GM11168 (cell line): ENCODE data around the gene RBMX.
"Not testable (repeated sequence)": the region's sequence is repeated elsewhere in the genome, so short reads cannot be mapped to it uniquely, and the experiment has no call there.

Experiments used
- in situ Hi-C: fragments of 300-500 bp; cut with MboI; formaldehyde crosslinking; loops from one replicate; pipeline ENCODE4 v1.12.0; 2022; ENCODE audit warnings: low sequenced_read_pairs; ENCODE audit not compliant: unreplicated experiment

The RBMX gene

DNA sequence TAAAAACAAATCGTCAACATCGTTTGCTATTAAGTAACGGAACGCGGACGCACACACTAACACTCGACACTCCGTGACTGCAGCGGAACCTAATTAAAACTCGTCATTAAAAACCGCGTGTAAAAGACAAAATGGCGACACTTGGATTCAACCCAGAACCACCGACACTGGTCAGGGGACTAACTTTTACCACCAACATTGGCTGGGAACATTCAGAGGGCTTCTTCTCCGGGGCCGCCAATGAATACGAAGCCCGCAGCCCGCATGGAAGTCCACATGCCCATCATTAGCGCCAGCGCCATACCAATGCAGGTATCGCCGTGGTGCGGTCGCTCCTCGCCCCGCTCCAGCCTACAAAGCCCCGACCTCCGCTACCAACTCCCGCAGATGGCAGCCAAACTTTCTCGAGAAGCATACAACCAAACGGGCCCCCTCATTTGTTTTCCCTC, 498 bp downstream of the RBMX start:
- in situ Hi-C loops = no loop called here

DNA sequence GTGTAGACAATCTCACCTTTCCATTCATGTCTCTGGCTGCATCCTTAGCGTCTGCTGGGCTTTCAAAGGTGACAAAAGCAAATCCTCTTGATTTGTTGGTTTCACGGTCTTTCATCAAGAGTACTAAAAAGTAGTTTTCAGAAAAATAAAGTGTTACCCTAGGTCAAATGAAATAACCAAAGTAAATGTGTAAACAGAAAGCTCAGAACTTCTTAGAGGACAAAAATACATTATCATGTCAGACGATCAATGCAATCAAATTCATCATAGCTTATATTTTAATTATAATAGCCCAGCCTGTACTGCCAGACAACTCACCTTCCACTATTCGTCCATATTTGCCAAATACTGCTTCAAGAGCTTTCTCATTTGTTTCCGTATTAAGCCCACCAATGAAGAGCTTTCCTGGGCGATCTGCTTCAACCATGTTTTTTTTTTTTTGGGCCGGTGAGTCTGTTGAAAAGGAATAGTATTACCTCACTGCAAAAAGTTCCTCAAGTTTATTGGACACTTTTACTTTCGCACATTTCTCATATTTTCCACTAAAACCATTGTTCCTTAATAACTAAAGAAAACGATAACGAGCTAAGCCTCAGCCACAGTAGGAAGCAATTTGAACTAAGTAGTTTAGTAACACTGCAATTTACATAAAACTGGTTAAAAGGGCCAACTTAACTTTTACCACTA, 1.4 kb downstream of the RBMX start:
- in situ Hi-C loops = no loop called here

DNA sequence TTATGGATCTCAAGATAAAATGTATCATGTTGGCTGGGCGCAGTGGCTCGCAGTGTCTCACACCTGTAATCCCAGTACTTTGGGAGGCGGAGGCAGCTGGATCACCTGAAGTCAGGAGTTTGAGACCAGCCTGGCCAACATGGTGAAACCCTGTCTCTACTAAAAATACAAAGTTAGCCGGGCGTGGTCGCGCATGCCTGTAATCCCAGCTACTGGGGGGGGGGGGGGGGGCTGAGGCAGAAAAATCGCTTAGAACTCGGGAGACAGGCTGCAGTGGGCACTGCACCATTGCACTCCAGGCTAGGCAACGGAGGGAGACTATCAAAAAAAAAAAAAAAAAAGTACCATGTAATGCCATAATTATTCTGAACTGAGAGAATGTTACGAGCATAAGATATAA, 2.1 kb downstream of the RBMX start:
- in situ Hi-C loops = no loop called here

DNA sequence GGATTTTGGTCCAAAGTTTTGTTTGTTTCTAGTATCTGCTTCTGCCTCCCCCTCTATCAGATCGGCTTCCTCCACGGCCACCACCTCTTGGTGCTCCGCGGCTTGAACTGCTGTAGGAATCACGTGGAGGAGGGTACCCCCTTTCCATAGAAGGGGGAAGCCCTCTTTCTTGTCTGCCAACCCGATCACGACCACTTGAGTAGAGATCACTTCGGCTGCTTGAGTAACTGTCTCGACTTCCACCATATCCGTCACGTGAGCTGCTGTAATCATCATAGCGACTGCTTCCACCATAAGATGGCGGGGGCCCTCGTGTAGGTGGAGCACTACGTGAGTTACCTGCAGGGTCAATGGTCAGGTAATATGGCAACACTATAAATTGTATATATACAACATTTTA, 6.4 kb downstream of the RBMX start:
- in situ Hi-C loops = not testable (repeated sequence)

DNA sequence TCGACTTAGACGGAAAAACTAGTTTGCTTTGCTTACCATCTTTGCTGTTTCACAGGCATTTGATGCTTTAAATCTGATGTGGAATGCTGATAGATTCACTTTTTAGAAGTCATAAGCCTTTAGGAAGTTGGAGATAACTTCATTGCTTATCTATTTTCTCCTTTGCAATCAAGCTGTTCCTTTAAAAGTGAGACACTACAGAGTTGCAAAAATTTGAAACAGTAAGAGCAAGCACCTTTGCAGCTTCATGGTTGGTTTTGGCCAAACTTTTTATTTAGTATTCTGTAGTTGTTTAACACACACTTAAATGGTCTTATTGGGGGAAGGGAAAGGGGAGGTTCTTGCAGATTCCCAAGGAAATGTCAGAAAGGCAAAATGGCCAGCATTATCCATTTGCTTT, 7.3 kb downstream of the RBMX start:
- in situ Hi-C loops = not testable (repeated sequence)

DNA sequence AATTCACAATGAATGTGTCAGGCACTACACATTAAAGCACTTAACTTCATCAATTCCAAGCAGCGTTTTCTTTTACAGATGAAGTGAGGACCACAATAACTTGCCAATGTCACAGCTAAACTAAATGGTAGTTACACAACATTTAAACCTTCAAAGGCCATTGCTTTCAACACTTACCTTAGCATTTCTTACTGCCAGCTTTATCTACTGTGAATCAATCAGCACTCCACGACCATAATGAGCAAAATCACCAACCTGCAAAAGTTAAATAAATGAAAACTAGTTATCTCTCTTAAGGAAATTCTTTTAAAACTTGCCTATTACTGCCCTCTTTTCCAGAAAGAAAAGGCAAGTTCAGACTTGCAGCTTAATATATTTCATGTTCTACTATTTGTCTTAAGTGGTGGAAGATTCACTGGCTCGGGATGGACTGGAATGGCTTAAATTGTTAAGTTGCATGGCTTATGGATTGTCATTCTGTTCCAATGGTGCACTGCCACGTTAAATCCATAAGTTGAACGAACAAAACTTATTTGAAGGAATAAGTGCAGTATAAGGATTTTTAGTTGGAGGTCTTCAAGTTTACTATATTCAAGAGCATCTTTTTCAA, 8.3 kb downstream of the RBMX start:
- in situ Hi-C loops = no loop called here

DNA sequence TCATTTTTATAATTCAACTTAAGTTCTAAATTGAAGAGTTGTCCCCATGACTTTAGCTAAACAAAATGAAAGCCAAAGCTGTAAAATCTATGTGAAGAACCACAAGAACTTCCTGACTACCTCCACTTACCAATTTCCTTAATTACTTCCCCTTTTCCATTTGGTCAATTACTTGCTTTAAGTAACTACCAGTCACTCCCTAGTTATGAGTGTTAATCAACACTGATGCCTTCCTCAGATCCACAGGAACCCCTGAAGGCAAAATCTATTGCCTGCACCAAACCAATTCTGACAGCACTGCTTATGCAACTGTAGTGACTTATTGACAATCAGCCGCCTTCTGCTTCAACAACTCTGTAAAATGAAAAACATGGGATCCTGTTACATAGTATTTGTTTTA, 10.5 kb downstream of the RBMX start:
- in situ Hi-C loops = no loop called here

DNA sequence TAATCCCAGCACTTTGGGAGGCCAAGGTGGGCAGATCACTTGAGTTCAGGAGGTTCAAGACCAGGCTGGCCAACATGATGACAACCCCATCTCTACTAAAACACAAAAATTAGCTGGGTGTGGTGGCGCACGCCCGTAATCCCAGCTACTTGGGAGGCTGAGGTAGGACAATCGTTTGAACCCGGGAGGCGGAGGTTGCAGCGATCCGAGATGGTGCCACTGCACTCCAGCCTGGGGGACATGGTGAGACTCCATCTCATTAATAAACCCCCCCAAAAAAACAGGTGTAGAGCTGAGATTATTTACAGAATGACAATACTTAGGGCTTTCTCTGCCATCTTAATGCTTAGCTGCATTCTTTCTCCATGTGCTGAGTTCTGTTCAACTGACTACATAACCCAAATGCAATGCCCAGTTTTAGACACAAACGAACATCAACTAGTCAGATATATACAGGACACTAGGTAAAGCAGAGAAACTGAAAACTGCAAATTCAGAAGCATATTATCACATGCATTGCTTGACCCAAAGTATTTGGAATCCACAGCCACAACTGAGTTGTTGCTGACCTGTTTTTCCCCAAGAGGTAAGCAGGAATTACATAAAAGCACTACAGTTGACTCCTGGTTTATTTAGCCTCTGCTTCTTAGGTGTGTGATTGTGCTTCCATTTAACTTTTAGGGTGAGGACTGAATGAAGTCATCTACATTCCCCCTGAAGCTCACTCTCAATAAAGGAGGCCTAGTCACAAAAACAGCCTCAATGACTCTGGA, 12.1 kb downstream of the RBMX start:
- in situ Hi-C loops = no loop called here

DNA sequence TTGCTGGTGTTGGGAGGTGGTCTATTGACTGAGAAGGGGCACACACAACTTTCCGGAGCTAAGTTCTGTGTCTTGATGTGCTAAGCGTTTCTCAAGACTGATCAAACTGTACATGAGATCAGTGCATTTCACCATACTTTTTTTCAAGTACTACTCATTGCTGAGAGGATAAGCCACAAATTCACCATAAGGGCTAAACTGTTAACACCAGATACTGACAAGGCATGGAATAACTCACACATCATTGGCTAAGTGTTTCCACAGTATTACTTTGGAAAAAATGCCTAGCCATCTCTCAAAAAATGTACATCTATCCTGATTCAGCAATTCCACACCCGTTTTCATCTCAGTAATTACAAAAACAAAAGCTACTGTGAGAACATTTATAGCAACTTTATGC, 13.0 kb downstream of the RBMX start:
- in situ Hi-C loops = no loop called here

DNA sequence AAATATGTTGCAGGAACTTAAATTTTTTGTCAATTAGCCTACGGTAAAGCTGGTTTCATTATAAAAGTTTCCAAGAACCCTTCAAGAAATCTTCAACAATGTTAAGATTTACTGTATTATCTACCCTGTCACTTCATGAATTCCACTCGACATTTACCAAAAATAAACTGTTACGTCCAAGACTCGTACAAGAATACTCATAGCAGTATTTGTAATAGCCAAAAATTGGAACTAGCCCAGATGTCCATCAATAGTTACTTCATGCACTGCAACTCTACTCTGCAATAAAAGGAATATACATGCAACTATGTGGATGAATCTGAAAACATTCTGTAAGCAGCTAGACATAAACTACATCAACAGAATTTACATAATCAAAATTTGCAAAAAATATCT, 13.4 kb downstream of the RBMX start:
- in situ Hi-C loops = no loop called here

DNA sequence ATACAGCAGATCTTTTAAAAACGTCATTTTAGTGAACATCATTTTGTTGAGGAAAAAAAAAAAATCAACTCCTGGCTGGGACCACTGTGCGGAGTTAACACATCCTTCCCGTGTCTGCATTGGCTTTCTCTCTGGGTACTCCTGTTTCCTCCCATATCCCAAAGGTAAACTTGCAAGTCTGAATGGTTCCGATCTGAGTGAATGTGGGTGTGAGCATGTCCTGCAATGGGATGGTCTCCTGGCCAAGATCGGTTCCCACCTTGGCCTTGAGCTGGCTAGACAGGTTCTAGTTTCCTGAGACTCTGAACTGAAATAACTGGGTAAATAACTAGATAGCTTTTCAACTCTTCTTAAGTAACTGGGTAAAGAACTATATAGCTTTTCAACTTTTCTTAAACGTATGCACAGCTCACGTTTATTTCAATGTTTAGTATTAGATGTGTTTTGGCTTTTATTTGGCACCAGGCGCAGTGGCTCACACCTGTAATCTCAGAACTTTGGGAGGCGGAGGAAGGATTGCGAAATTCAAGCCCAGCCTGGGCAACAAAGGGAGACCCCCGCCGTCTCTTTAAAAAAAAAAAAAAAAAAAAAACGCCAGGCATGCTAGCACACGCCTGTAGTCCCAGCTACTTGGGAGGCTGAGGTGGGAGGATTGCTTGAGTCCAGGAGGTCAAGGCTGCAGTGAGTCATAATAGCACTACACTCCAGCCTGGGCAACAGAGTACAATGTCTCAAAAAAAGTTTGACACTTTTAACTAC, 14.0 kb downstream of the RBMX start:
- in situ Hi-C loops = no loop called here

DNA sequence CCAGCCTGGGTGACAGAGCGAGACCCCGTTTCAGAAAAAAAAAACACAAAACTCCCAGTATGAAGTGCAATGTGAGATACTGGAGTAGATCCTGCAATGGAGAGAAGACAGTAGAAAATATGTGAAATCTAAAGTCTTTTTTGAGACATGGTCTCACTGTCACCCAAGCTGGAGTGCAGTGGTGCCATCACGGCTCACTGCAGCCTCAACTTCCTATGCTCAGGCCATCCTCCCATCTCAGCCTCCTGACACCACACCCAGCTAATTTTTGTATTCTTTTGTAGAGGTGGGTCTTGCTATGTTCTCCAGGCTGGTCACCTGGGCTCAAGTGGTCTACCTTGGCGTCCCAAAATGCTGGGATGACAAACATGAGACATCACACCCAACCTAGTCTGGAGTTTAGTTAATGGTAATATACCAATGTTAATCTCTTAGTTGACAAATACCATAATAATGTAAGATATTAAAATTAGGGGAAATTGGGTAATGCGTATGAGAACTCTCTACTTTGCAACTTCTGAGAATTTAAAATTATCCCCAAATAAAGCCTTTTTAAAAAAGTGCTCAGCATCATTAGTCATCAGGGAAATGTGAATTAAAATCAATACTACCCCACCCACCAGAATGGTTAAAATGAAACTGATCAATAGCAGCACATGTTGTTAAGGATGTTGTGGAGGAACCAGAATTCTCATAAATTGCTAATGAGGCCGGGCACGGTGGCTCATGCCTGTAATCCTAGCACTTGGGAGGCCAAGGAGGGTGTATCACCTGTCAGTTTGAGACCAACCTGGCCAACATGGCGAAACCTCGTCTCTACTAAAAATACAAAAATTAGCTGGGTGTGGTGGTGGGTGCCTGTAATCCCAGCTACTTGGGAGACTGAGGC, 15.0 kb downstream of the RBMX start:
- in situ Hi-C loops = no loop called here

DNA sequence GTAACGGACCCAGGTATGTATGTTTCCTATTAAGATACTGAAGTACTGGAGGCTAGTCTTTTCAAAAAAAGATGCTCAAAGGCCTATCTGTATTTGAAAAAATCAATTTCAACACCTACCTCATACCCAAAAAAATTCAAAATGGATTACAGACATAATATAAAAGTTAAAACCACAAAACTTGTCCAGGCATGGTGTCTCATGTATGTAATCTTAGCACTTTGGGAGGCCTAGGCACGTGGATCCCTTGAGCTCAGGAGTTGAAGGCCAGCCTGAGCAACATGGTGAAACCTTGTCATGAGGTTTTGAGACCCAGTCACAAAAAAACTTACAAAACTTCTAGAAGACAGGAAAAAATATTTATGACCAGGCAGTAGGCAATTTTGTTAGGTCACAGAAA, 16.7 kb downstream of the RBMX start:
- in situ Hi-C loops = no loop called here

DNA sequence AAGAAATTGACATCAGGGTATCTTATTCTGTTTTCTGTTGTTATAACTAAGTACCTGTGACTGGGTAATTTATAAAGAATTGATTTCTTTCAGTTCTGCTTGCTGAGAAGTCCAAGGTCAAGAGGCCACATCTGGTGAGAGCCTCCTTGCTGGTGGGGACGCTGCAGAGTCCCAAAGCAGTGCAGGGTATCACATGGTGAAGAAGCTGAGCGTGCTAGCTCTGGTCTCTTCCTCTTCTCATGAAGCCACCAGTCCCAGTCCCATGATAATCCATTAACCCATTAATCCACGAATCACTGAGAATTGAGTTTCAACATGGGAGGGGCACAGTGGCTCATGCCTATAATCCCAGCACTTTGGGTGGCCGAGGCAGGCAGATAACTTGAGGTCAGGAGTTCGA, 18.0 kb downstream of the RBMX start:
- in situ Hi-C loops = no loop called here

DNA sequence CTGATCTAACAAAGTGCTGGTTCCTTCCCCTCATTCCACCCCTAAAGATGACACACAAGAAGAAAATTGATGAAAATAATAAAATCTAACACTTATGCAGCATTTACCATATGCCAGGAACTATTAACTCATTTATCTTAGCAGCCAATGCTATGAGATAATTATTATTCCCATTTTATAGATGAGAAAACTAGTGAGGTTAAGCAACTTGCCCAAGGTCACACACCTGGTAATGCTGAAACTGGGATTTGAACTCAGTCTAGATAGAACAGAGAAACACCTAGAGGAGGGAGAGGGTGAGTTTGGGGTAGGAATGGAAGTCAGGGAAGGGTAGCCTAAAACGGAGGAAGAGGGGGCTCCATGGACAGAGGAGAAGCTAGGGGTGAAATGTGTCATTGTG, 18.6 kb downstream of the RBMX start:
- in situ Hi-C loops = no loop called here

DNA sequence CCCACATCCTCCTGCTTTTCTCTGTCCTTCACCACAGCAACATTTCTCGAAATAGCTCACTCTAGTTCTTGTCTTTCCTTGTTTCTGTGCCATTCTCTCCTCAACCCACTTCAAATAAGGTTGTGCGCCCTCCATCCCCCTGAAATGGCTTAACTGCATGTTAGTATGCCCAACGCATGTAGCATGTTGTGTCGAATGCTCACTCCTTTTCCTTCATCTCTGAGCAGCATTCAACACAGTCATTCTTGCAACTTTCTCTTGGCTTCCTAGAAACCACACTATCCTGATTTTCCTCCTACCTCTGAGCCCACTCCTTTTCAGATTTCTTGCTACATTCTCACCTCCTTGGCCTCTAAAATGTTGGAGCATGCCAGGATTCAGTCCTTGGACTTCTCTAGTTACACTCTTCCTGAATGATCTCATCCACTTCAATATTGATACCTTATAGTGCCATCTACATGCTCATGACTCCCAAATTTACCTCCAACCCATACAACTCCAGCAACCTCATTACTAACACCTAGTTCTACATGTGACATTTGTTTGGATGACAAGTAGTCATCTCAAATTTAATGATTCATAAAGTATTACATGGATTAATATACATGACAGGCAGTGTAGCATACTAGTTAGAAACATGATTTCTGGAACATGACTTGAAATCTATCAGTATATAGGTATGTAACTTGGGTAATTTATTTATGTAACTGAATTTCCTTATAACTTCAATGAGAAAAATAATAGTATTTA, 22.3 kb downstream of the RBMX start:
- in situ Hi-C loops = loop anchor here (5.0 kb wide), 1 partner anchor 71 kb away; no protein-coding TSS in a partner anchor

DNA sequence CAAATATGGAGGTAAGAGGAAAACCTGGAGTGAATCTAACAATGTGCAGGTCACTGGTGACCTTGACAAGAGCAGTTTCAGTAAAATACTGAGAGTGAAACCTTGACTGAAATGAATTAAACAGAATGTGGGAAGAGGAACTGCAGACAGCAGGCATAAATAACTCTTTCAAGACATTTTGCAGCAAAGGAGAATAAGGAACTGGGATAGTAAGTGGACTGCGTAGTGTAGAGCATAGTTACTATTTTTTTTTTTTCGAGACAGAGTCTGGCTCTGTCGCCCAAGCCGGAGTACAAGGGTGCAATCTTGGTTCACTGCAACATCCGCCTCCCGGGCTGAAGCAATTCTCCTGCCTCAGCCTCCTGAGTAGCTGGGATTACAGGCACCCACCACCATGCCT, 24.0 kb downstream of the RBMX start:
- in situ Hi-C loops = loop anchor here (5.0 kb wide), 1 partner anchor 69 kb away; no protein-coding TSS in a partner anchor

DNA sequence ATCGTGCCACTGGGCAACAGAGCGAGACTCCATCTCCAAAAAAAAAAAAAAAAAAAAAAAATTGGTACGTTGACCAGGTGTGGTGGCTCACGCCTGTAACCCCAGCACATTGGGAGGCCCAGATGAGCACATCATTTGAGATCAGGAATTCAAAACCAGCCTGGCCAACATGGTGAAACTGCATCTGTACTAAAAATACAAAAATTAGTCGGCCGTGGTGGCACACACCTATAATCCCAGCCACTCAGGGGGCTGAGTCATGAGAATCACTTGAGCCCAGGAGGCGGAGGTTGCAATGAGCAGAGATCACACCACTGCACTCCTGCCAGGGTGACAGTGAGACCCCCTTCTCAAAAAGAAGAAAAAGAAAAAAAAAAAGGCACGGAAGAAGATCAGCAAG, 24.5 kb downstream of the RBMX start:
- in situ Hi-C loops = loop anchor here (5.0 kb wide), 1 partner anchor 69 kb away; no protein-coding TSS in a partner anchor

DNA sequence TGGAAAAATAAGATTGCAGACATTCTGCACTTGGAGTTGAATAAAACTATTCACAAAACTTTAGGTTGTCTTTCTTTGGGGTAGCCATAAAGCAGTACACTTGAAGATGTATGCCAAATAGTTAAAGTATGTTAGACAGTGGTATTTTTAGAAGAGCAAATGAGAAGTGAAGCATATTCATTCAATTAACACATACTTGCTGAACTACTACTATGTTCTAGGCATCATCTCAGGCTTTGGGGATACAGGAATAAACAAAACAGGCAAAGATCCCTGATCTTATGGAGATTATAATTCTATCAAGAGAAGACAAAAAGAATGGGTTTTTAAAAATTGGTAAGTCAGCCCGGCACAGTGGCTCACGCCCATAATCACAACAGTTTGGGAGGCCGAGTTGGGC, 29.0 kb downstream of the RBMX start:
- in situ Hi-C loops = no loop called here
